HepG2 (cell line): ENCODE results near the gene TMEM170B. TPM values are rescaled to one million over a fixed set of nuclear protein-coding genes. Genes with fewer than 3 reads are reported as not detected.
A peak's percentile ranks its signal among the peaks of the same experiment; 100 is the strongest.

Experiments used
- AHR ChIP-seq: IDR thresholded peaks from 2 replicates; pipeline ENCODE4 v1.6.1; 2018; ENCODE audit warnings: missing genetic modification reagents, missing compliant biosample characterization
- ESRRA ChIP-seq: sonication (generic); formaldehyde crosslinking; IDR thresholded peaks from 2 replicates; pipeline ENCODE4 v1.5.1; 2020; ENCODE audit warnings: mild to moderate bottlenecking, low read depth, missing genetic modification reagents
- FOXP1 ChIP-seq, 2 experiments: fragments of 450-650 bp in 1 of 2; IDR thresholded peaks; 2 replicates each; pipeline ENCODE4 v1.6.1; 2017 to 2018; ENCODE audit warnings: antibody characterized with exemption in 1 of 2
- GATAD2A ChIP-seq: IDR thresholded peaks from 2 replicates; pipeline ENCODE4 v1.6.1; 2016
- HDAC1 ChIP-seq: sonication (generic); formaldehyde crosslinking; IDR thresholded peaks from 2 replicates; pipeline ENCODE4 v1.5.1; 2020; ENCODE audit warnings: mild to moderate bottlenecking, missing genetic modification reagents
- JUND ChIP-seq: sonication (generic); formaldehyde crosslinking; IDR thresholded peaks from 2 replicates; pipeline ENCODE4 v1.8.0; 2022; ENCODE audit warnings: mild to moderate bottlenecking, missing genetic modification reagents
- KMT2A ChIP-seq: sonication (generic); formaldehyde crosslinking; IDR thresholded peaks from 2 replicates; pipeline ENCODE4 v1.4.0; 2020; ENCODE audit warnings: missing genetic modification reagents
- MTF1 ChIP-seq: sonication (generic); formaldehyde crosslinking; IDR thresholded peaks from 2 replicates; pipeline ENCODE4 v1.5.0; 2020; ENCODE audit warnings: missing genetic modification reagents
- PBX2 ChIP-seq: IDR thresholded peaks from 2 replicates; pipeline ENCODE4 v1.6.1; 2016; ENCODE audit warnings: control low read depth
- PLSCR1 ChIP-seq: sonication (generic); formaldehyde crosslinking; IDR thresholded peaks from 2 replicates; pipeline ENCODE4 v1.5.0; 2020; ENCODE audit warnings: missing genetic modification reagents, mild to moderate bottlenecking, borderline replicate concordance
- POGZ ChIP-seq: sonication (generic); formaldehyde crosslinking; IDR thresholded peaks from 2 replicates; pipeline ENCODE4 v1.4.0; 2020; ENCODE audit warnings: mild to moderate bottlenecking, missing genetic modification reagents
- RXRB ChIP-seq: IDR thresholded peaks from 2 replicates; pipeline ENCODE4 v1.6.1; 2016; ENCODE audit warnings: borderline replicate concordance, missing genetic modification reagents, missing compliant biosample characterization
- ZBTB33 ChIP-seq: sonication (generic); formaldehyde crosslinking; IDR thresholded peaks from 2 replicates; pipeline ENCODE4 v1.4.0; 2020; ENCODE audit warnings: missing genetic modification reagents
- ZGPAT ChIP-seq: IDR thresholded peaks from 2 replicates; pipeline ENCODE4 v1.6.1; 2016; ENCODE audit warnings: mild to moderate bottlenecking
- ZNF124 ChIP-seq: sonication (generic); formaldehyde crosslinking; IDR thresholded peaks from 2 replicates; pipeline ENCODE4 v1.4.0; 2020; ENCODE audit warnings: missing genetic modification reagents
- ZNF136 ChIP-seq: sonication (generic); formaldehyde crosslinking; IDR thresholded peaks from 2 replicates; pipeline ENCODE4 v1.8.1; 2022; ENCODE audit warnings: low read depth, mild to moderate bottlenecking, moderate library complexity, missing genetic modification reagents
- ZNF333 ChIP-seq: sonication (generic); formaldehyde crosslinking; IDR thresholded peaks from 2 replicates; pipeline ENCODE4 v1.4.0; 2020; ENCODE audit warnings: mild to moderate bottlenecking, missing genetic modification reagents, borderline replicate concordance
- ZNF34 ChIP-seq: sonication (generic); formaldehyde crosslinking; IDR thresholded peaks from 2 replicates; pipeline ENCODE4 v1.4.0; 2020; ENCODE audit warnings: mild to moderate bottlenecking, missing genetic modification reagents, borderline replicate concordance
- ZNF382 ChIP-seq: sonication (generic); formaldehyde crosslinking; IDR thresholded peaks from 2 replicates; pipeline ENCODE4 v1.5.0; 2020; ENCODE audit warnings: missing genetic modification reagents, mild to moderate bottlenecking, borderline replicate concordance
- ZNF383 ChIP-seq: sonication (generic); formaldehyde crosslinking; IDR thresholded peaks from 2 replicates; pipeline ENCODE4 v1.4.0; 2020; ENCODE audit warnings: missing genetic modification reagents, mild to moderate bottlenecking, borderline replicate concordance
- ZNF670 ChIP-seq: sonication (generic); formaldehyde crosslinking; IDR thresholded peaks from 2 replicates; pipeline ENCODE4 v1.8.0; 2022; ENCODE audit warnings: mild to moderate bottlenecking, missing genetic modification reagents, borderline replicate concordance
- ZNF891 ChIP-seq: sonication (generic); formaldehyde crosslinking; IDR thresholded peaks from 2 replicates; pipeline ENCODE4 v1.5.0; 2020; ENCODE audit warnings: mild to moderate bottlenecking, missing genetic modification reagents
- polyA plus RNA-seq, 8 experiments: library from polyadenylated mRNA; depleted of rRNA in 3 of 8; stranded (reverse) in 7 of 8; unstranded in 1 of 8; fragments of >200 nt; fragmentation: Illumina TruSeq in 4 of 8; extraction: Trizol in 4 of 8; gene quantifications; 2 replicates each; pipeline versions ENCODE4 v1.2.1 to v1.2.3, GENCODE V29; 2011 to 2016; ENCODE audit warnings: low read depth in 4 of 8, missing spikeins in 1 of 8, mixed read lengths in 1 of 8; ENCODE audit not compliant: insufficient read depth in 1 of 8
- total RNA-seq, 5 experiments: library from RNA; depleted of rRNA; stranded (reverse); fragments of >200 nt; fragmentation: Illumina TruSeq; extraction: Trizol; gene quantifications; 2 replicates each; pipeline ENCODE4 v1.2.3, GENCODE V29; 2016; ENCODE audit warnings: low read depth in 1 of 5
- TF ChIP-seq, protein P1 (sequence below): sonication (generic); formaldehyde crosslinking; IDR thresholded peaks from 2 replicates; pipeline ENCODE4 v1.5.0; 2020; ENCODE audit warnings: missing genetic modification reagents
- TF ChIP-seq, protein P2 (sequence below): sonication (generic); formaldehyde crosslinking; IDR thresholded peaks from 2 replicates; pipeline ENCODE4 v1.5.0; 2020; ENCODE audit warnings: mild to moderate bottlenecking, low read depth, missing genetic modification reagents, borderline replicate concordance

TMEM170B gene
- total and polyA plus RNA-seq, 2 of the 13 experiments (the other 11 are each of a cell fraction or from before 2014, with no cell fraction given) = 3.3 to 9.4 TPM

DNA sequence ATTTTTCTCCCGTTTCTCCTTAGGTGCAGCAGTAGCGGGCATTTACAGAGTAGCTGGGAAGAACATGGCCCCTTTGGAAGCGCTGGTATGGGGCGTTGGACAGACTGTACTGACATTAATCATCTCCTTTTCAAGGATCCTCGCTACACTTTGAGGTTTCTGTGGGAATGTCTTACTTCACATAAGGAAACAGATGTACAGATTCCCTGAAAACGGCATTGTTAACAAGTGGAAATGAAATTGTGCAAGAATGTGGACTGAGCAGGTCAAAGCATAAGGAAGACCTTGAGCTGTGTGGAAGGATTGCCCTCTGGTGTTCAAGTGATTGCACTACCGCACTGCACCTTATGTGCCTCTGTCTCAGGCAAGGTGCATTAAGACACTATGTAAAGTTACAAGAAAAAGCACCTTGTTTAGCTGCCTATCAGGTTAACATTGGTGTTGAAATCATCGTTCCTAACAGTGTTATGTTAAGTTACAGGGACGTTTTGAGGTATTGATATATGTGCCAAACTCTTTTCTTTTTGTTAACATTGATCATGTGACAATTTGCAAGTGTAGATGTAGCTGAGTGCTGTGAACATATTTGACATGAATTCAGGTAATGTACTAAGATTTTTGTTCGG lies 38.0 kb downstream of the TMEM170B start (continued):
- TF ChIP-seq, protein P1, sequence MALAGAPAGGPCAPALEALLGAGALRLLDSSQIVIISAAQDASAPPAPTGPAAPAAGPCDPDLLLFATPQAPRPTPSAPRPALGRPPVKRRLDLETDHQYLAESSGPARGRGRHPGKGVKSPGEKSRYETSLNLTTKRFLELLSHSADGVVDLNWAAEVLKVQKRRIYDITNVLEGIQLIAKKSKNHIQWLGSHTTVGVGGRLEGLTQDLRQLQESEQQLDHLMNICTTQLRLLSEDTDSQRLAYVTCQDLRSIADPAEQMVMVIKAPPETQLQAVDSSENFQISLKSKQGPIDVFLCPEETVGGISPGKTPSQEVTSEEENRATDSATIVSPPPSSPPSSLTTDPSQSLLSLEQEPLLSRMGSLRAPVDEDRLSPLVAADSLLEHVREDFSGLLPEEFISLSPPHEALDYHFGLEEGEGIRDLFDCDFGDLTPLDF (CRISPR knock-in tag) = no peak
- TF ChIP-seq POGZ (CRISPR knock-in tag) = peak; percentile 78
- no peak for TF ChIP-seq FOXP1 (IDR thresholded peaks at IDR 0.05)
- TF ChIP-seq FOXP1 (CRISPR knock-in tag; IDR thresholded peaks at IDR 0.05) = peak; percentile 17; the same call in 1 of the 2 replicates
- TF ChIP-seq AHR (CRISPR knock-in tag) = no peak
- no peak for TF ChIP-seq HDAC1 (CRISPR knock-in tag)
- TF ChIP-seq MTF1 (CRISPR knock-in tag) = no peak
- TF ChIP-seq ZNF670 (CRISPR knock-in tag) = no peak
- TF ChIP-seq PBX2 (CRISPR knock-in tag) = no peak
- TF ChIP-seq ZNF333 = no peak
- TF ChIP-seq RXRB (CRISPR knock-in tag) = peak; percentile 67
- TF ChIP-seq ZGPAT (CRISPR knock-in tag) = peak; percentile 61; the same call in 1 of the 2 replicates
- no peak for TF ChIP-seq JUND
- no peak for TF ChIP-seq ZNF891 (CRISPR knock-in tag)
- TF ChIP-seq, protein P2, sequence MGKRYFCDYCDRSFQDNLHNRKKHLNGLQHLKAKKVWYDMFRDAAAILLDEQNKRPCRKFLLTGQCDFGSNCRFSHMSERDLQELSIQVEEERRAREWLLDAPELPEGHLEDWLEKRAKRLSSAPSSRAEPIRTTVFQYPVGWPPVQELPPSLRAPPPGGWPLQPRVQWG = no peak
- no peak for TF ChIP-seq ESRRA
- no peak for TF ChIP-seq PLSCR1
- TF ChIP-seq KMT2A (CRISPR knock-in tag) = no peak
- peak; percentile 88 for TF ChIP-seq ZNF124
- no peak for TF ChIP-seq ZNF382
- TF ChIP-seq ZNF136 (CRISPR knock-in tag) = 0 out of 2 replicates have a peak, but pooled peaks have one; percentile 49
- TF ChIP-seq ZNF34 (CRISPR knock-in tag) = no peak
- no peak for TF ChIP-seq ZNF383 (CRISPR knock-in tag)
- peak; percentile 87 for TF ChIP-seq GATAD2A (CRISPR knock-in tag)
- peak; percentile 76 for TF ChIP-seq ZBTB33 (CRISPR knock-in tag)
